H1 (cell line): ENCODE measurements around the gene TOM1L2. TPM values are rescaled to one million over a fixed set of nuclear protein-coding genes. Genes with fewer than 3 reads are reported as not detected.

Source experiments
- HDAC6 ChIP-seq: IDR thresholded peaks from one replicate; pipeline ENCODE4 v1.7.1; 2012; ENCODE audit warnings: low read depth, mild to moderate bottlenecking, inconsistent platforms, low read length, moderate library complexity
- polyA plus RNA-seq, 7 experiments: library from polyadenylated mRNA; depleted of rRNA in 3 of 7; stranded (reverse) in 5 of 7; unstranded in 2 of 7; fragments of >200 nt in 5 of 7; fragments of 200-250 nt in 2 of 7; gene quantifications; 1 replicate in 5 of 7; 2 replicates in 1 of 7; 4 replicates in 1 of 7; pipeline versions ENCODE4 v1.2.1 to v1.2.3, GENCODE V29; 2011 to 2013; ENCODE audit warnings: missing spikeins in 2 of 7, mixed read lengths in 2 of 7
- total RNA-seq: library from RNA; stranded (reverse); fragmentation: NEBNext Ultra II Directional; extraction: Animal tissue kit (Norgen Biotek cat#: 25700); gene quantifications from 2 replicates; pipeline ENCODE4 v1.2.1, GENCODE V29; 2021

The TOM1L2 gene
- total and polyA plus RNA-seq, 2 of the 8 experiments (the other 6 are each of a cell fraction or from before 2014, with no cell fraction given) = 2.0 to 3.4 TPM

- TF ChIP-seq HDAC6 = no peak
These were observed 7.5 kb downstream of the TOM1L2 start (continued) for GRCh38 chr17:17964710-17965109.
